Endothelial cell (in vitro differentiated cells): Measurements from ENCODE around the gene COG8. TPM values are rescaled to one million over a fixed set of nuclear protein-coding genes. Genes with fewer than 3 reads are reported as not detected.

Experiments used
- DNase-seq: peaks from one replicate; pipeline ENCODE4 v3.0.0; 2021; ENCODE audit warnings: low spot score
- H3K27ac Mint-ChIP-seq: one replicate; pipeline ENCODE4 v1.8.0; 2021; ENCODE audit warnings: mixed read lengths, inconsistent platforms; ENCODE audit not compliant: unreplicated experiment
- H3K27me3 Mint-ChIP-seq: one replicate; pipeline ENCODE4 v1.8.0; 2021; ENCODE audit warnings: mild to moderate bottlenecking, moderate library complexity, mixed read lengths, inconsistent platforms; ENCODE audit not compliant: unreplicated experiment
- H3K36me3 Mint-ChIP-seq: one replicate; pipeline ENCODE4 v1.8.0; 2021; ENCODE audit warnings: mild to moderate bottlenecking, low read depth, mixed read lengths, inconsistent platforms; ENCODE audit not compliant: unreplicated experiment
- H3K4me1 Mint-ChIP-seq: one replicate; pipeline ENCODE4 v1.8.0; 2021; ENCODE audit warnings: mild to moderate bottlenecking, mixed read lengths, inconsistent platforms; ENCODE audit not compliant: unreplicated experiment
- H3K4me3 Mint-ChIP-seq: one replicate; pipeline ENCODE4 v1.8.0; 2021; ENCODE audit warnings: mild to moderate bottlenecking, mixed read lengths, inconsistent platforms; ENCODE audit not compliant: unreplicated experiment
- H3K9me3 Mint-ChIP-seq: one replicate; pipeline ENCODE4 v1.8.0; 2021; ENCODE audit warnings: mixed read lengths, inconsistent platforms; ENCODE audit not compliant: unreplicated experiment
- total RNA-seq: library from RNA; stranded (reverse); fragmentation: NEBNext Ultra II Directional; extraction: Animal tissue kit (Norgen Biotek cat#: 25700); gene quantifications from one replicate; pipeline ENCODE4 v1.2.1, GENCODE V29; 2021; ENCODE audit not compliant: unreplicated experiment
- TF ChIP-seq, protein P1 (sequence below): fragments of 200-600 bp; sonication (generic); IDR thresholded peaks from one replicate; pipeline ENCODE4 v1.5.0; 2021; ENCODE audit warnings: antibody characterized with exemption; ENCODE audit not compliant: unreplicated experiment

The COG8 gene
- total RNA-seq, 1 donor from 2014 or later = 33.1 TPM

DNA sequence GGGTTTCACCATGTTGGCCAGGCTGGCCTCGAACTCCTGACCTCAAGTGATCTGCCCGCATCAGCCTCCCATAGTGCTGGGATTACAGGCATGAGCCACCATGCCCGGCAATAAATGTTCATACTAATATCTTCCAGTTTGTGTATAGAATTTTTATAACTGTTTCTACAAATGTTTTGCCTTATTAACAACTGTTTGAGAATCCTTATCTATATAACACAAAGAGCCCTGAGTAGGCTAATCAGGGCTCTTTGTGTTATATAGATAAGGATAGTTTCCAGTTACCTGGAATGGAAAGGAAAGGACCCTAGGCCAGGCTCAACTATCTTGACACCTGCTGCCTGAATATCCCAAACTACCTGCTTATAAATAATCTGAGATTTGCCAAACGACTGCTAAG lies 29.5 kb upstream of the COG8 start:
- H3K36me3 Mint-ChIP-seq = peaks cover 39% of the 10 kb centered on the region
- H3K9me3 Mint-ChIP-seq = no peaks in the 10 kb centered on the region
- no peak for DNase-seq
- peaks cover 64% of the 10 kb centered on the region for H3K4me1 Mint-ChIP-seq
- peaks cover 5% of the 10 kb centered on the region for H3K27me3 Mint-ChIP-seq
- TF ChIP-seq, protein P1, sequence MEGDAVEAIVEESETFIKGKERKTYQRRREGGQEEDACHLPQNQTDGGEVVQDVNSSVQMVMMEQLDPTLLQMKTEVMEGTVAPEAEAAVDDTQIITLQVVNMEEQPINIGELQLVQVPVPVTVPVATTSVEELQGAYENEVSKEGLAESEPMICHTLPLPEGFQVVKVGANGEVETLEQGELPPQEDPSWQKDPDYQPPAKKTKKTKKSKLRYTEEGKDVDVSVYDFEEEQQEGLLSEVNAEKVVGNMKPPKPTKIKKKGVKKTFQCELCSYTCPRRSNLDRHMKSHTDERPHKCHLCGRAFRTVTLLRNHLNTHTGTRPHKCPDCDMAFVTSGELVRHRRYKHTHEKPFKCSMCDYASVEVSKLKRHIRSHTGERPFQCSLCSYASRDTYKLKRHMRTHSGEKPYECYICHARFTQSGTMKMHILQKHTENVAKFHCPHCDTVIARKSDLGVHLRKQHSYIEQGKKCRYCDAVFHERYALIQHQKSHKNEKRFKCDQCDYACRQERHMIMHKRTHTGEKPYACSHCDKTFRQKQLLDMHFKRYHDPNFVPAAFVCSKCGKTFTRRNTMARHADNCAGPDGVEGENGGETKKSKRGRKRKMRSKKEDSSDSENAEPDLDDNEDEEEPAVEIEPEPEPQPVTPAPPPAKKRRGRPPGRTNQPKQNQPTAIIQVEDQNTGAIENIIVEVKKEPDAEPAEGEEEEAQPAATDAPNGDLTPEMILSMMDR = no peak
- no peak overlapping the region for H3K4me3 Mint-ChIP-seq
- H3K27ac Mint-ChIP-seq = no peak overlapping the region

DNA sequence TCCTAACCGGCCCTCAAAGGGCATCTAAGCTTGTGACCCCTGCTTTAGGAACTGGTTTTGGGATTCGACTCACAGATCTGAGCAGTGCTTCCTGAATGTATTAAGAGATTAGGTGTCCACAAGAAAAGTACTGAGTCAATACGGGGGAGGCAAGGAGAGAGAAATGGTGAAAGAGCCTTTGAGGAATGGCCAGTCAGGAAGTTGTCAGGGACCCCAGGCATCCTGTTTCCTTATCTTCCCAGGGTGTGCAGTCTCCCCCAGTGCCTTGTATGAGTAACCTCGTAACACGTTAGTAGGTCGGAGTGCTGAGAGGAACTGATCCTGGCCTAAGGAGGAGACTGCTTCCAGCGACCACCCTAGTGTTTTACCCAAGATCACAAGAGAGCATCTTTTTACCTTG lies 28.6 kb upstream of the COG8 start:
- peaks cover 46% of the 10 kb centered on the region for H3K36me3 Mint-ChIP-seq
- peak; percentile 27 for DNase-seq
- H3K27me3 Mint-ChIP-seq = peaks cover 5% of the 10 kb centered on the region
- H3K4me1 Mint-ChIP-seq = peaks cover 55% of the 10 kb centered on the region
- peak overlapping the region; percentile 29 for H3K4me3 Mint-ChIP-seq
- TF ChIP-seq, protein P1 = no peak
- peak overlapping the region; percentile 92 for H3K27ac Mint-ChIP-seq
- H3K9me3 Mint-ChIP-seq = no peaks in the 10 kb centered on the region

DNA sequence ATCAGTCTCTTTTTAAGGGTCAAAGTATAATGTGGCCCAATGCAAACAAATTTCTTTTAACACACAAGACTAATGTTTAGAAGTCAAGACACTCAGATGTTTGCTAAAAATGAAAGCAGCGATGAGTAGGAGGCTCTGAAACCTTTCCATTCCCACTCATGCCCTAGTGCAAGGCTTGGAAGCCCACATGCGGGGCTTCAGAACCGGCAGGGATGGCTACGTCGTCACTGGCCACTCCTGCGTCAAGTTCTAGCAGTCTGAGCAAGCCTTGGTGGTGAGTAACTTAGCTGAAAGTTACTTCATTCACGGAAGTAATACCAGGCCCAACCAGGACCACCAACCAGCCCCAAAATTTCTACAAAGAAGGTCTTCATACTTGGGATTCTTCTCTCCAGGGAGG lies 27.1 kb upstream of the COG8 start:
- H3K27me3 Mint-ChIP-seq = peaks cover 5% of the 10 kb centered on the region
- TF ChIP-seq, protein P1 = no peak
- H3K4me1 Mint-ChIP-seq = peaks cover 42% of the 10 kb centered on the region
- DNase-seq = no peak
- no peak overlapping the region for H3K4me3 Mint-ChIP-seq
- H3K36me3 Mint-ChIP-seq = peaks cover 54% of the 10 kb centered on the region
- H3K9me3 Mint-ChIP-seq = no peaks in the 10 kb centered on the region
- peak overlapping the region; percentile 92 for H3K27ac Mint-ChIP-seq

DNA sequence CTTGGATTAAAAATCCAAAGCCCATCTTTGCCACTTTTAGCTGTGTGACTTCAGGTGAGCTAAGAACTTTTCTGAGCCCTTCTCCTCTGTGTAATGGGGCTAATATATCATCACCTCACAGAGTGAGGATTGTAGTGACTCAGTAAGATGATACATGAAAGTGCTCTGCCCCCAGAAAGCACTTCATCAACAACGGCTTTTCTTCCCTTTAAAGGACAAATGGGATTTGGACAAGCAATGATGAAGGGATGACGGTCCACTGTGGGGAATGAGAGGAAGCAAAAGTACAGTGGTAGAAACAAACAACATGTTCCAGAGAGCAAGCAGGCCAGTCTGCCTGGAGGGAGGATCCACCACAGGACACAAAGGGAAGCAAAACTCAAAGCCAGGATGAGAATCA lies 26.5 kb upstream of the COG8 start:
- Mint-ChIP-seq H3K9me3 (no peaks in the 10 kb centered on the region), H3K27ac (peak overlapping the region; percentile 81), H3K27me3 (peaks cover 5% of the 10 kb centered on the region), H3K4me3 (peak overlapping the region; percentile 45), H3K36me3 (peaks cover 56% of the 10 kb centered on the region), H3K4me1 (peaks cover 40% of the 10 kb centered on the region)
- DNase-seq = no peak
- TF ChIP-seq, protein P1 = no peak

DNA sequence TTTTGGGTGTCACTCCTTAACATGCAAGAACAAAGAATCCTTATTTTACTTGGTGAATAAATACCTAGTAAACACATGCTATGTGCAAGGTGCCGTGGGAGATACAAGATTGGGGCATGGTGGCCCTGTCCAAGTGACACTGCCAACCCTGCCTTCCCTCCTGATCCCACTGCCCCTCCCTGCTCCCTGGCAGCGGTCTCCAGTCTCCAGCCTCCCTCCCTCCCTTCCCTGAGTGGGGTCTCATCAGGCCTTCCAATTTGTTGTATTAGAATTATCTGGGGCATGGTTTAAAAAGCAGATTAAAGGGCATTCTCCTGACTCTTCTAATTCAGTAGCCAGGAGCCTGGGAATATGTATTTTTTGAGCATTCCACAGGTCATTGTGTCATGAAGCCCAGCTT lies 24.7 kb upstream of the COG8 start:
- Mint-ChIP-seq H3K27ac (no peak overlapping the region), H3K27me3 (peaks cover 5% of the 10 kb centered on the region), H3K9me3 (no peaks in the 10 kb centered on the region), H3K4me3 (no peak overlapping the region), H3K4me1 (peaks cover 30% of the 10 kb centered on the region), H3K36me3 (peaks cover 44% of the 10 kb centered on the region)
- TF ChIP-seq, protein P1 = no peak
- DNase-seq = no peak
